Calu3 (cell line): ENCODE data around the gene SPOCK1. TPM values are rescaled to one million over a fixed set of nuclear protein-coding genes. Genes with fewer than 3 reads are reported as not detected.
A peak's percentile ranks its signal among the peaks of the same experiment; 100 is the strongest.

Experiments
- BruUV-seq: library from RNA; stranded (reverse); fragments of 400-500 nt; replicated peaks from 2 replicates; lab custom pipeline; 2021; lab: Mats Ljungman, UMichigan
- CTCF ChIA-PET: fragments of 300-600 bp; sonication (Branson Sonifier 250); formaldehyde crosslinking; loops from one replicate; lab custom pipeline; 2022; ENCODE audit warnings: antibody characterized with exemption; lab: Charles Lee
- DNase-seq: peaks from one replicate; pipeline ENCODE4 v3.0.0; 2022
- H3K27ac Mint-ChIP-seq: one replicate; pipeline ENCODE4 v1.8.0; 2022; ENCODE audit warnings: mixed read lengths; ENCODE audit not compliant: unreplicated experiment
- H3K27me3 Mint-ChIP-seq: one replicate; pipeline ENCODE4 v1.8.0; 2022; ENCODE audit warnings: mixed read lengths; ENCODE audit not compliant: unreplicated experiment
- H3K36me3 Mint-ChIP-seq: one replicate; pipeline ENCODE4 v1.8.0; 2022; ENCODE audit warnings: mild to moderate bottlenecking, moderate library complexity, mixed read lengths; ENCODE audit not compliant: insufficient read depth, unreplicated experiment
- H3K4me1 Mint-ChIP-seq: one replicate; pipeline ENCODE4 v1.8.0; 2022; ENCODE audit warnings: mild to moderate bottlenecking, low read depth, mixed read lengths; ENCODE audit not compliant: unreplicated experiment
- H3K4me3 Mint-ChIP-seq: one replicate; pipeline ENCODE4 v1.8.0; 2022; ENCODE audit warnings: mild to moderate bottlenecking, low read depth, moderate library complexity, mixed read lengths; ENCODE audit not compliant: unreplicated experiment
- H3K9me3 Mint-ChIP-seq: one replicate; pipeline ENCODE4 v1.8.0; 2022; ENCODE audit warnings: low read depth, mixed read lengths; ENCODE audit not compliant: unreplicated experiment
- intact Hi-C: fragments of 100-400 bp; cut with micrococcal nuclease; formaldehyde crosslinking; loops from one replicate; pipeline ENCODE4 v1.10.0; 2022; ENCODE audit not compliant: unreplicated experiment
- total RNA-seq: library from RNA; stranded (reverse); gene quantifications from 2 replicates; pipeline ENCODE4 v1.2.3, GENCODE V29; 2022
- TF ChIP-seq, protein P1 (sequence below): fragments of 200-600 bp; IDR thresholded peaks from one replicate; pipeline ENCODE4 v1.8.0; 2022; ENCODE audit warnings: antibody characterized with exemption; ENCODE audit not compliant: unreplicated experiment

The SPOCK1 gene
- total RNA-seq, 1 experiment from 2014 or later: 3.2 TPM

DNA sequence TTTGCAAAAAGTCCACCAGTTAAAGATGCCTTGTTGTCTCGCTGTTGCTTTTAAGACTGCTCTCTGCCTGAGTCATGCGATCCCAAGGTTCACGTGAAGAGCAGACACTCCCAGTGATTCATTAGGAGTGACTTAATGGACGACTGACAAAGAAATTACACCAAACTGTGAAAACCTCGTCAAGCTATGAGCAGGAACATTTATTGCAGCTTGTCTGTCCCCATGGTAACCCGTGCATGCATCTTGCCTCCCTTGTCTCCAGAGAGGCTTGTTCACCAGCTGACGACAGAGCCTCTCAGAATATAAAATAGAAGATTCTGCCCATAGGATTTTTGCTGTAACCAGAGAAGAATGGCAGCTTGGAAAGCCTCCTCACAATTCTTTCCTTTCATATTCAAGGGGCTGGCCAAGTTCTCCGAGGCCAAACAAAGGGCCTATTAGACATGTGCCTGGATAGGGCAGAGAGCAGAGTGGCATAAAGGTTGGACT, 352.7 kb downstream of the SPOCK1 start:
- peaks cover 20% of the 10 kb centered on the region for H3K36me3 Mint-ChIP-seq
- H3K27me3 Mint-ChIP-seq: no peaks in the 10 kb centered on the region
- BruUV-seq: no TSS peak
- CTCF ChIA-PET: interaction anchor here (0.8 to 1.0 kb wide), 2 partner anchors 71 kb away, joined by 4 to 5 read pairs; no protein-coding TSS in a partner anchor
- H3K9me3 Mint-ChIP-seq: no peaks in the 10 kb centered on the region
- TF ChIP-seq, protein P1, sequence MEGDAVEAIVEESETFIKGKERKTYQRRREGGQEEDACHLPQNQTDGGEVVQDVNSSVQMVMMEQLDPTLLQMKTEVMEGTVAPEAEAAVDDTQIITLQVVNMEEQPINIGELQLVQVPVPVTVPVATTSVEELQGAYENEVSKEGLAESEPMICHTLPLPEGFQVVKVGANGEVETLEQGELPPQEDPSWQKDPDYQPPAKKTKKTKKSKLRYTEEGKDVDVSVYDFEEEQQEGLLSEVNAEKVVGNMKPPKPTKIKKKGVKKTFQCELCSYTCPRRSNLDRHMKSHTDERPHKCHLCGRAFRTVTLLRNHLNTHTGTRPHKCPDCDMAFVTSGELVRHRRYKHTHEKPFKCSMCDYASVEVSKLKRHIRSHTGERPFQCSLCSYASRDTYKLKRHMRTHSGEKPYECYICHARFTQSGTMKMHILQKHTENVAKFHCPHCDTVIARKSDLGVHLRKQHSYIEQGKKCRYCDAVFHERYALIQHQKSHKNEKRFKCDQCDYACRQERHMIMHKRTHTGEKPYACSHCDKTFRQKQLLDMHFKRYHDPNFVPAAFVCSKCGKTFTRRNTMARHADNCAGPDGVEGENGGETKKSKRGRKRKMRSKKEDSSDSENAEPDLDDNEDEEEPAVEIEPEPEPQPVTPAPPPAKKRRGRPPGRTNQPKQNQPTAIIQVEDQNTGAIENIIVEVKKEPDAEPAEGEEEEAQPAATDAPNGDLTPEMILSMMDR: no peak
- DNase-seq: peak; percentile 69
- H3K4me3 Mint-ChIP-seq: peak overlapping the region; percentile 31
- H3K4me1 Mint-ChIP-seq: peaks cover 48% of the 10 kb centered on the region
- intact Hi-C loops: loop anchor here (2.0 kb wide), 1 partner anchor 68 kb away; no protein-coding TSS in a partner anchor
- peak overlapping the region; percentile 96 for H3K27ac Mint-ChIP-seq

DNA sequence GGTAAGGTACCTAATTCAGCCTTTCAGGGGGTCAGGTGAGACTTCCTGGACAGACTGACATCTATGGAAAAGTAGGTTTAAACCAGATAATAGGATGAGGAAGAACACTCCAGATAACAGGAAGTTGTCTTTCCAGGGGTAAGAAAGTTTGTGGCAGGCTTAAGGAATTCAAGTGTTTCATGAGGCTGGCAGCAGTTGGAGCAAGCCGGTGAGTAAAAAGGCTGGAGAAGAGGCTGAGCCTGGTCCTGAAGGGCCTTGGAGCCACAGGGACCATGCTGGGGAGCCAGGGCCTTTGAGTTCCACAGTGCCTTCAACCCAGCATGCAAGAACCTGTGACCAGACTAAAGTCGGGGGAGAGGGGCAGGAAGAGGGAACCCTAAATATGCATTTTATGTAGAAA, 353.4 kb downstream of the SPOCK1 start:
- TSS peak; percentile 84 for BruUV-seq
- Mint-ChIP-seq H3K27me3 (no peaks in the 10 kb centered on the region), H3K27ac (peak overlapping the region; percentile 96), H3K4me3 (peak overlapping the region; percentile 7), H3K36me3 (peaks cover 20% of the 10 kb centered on the region), H3K9me3 (no peaks in the 10 kb centered on the region), H3K4me1 (peaks cover 48% of the 10 kb centered on the region)
- CTCF ChIA-PET: interaction anchor here (0.8 to 1.0 kb wide), 2 partner anchors 71 to 72 kb away, joined by 4 to 5 read pairs; no protein-coding TSS in a partner anchor
- intact Hi-C loops: loop anchor here (2.0 kb wide), 1 partner anchor 69 kb away; no protein-coding TSS in a partner anchor
- TF ChIP-seq, protein P1: no peak
- no peak for DNase-seq

DNA sequence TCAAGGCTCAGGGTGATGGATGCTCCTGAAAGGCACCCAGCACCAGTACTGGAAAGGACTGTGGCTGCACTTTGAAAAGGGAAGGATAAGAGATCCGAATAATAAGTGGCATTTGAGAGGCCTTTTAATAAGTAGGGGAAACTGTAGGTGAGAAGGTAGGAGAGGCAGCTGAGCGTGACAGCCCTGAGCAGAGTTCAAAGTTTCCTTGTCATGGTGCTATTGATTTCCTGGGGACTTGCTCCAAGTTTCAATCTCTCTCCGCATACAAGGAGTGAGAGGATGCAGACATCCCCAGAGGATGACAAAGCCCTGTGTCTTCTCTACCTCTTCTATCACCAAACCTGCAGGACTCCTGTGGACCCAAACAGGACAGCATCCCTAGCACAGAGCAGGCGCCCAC, 354.5 kb downstream of the SPOCK1 start:
- H3K4me3 Mint-ChIP-seq: no peak overlapping the region
- intact Hi-C loops: no loop called here
- H3K27ac Mint-ChIP-seq: peak overlapping the region; percentile 96
- peak; percentile 35 for DNase-seq
- peaks cover 48% of the 10 kb centered on the region for H3K4me1 Mint-ChIP-seq
- no peaks in the 10 kb centered on the region for H3K27me3 Mint-ChIP-seq
- CTCF ChIA-PET: interaction anchor here (0.7 kb wide), 1 partner anchor 70 kb away, joined by 3 read pairs; no protein-coding TSS in a partner anchor
- BruUV-seq: no TSS peak
- H3K36me3 Mint-ChIP-seq: peaks cover 20% of the 10 kb centered on the region
- TF ChIP-seq, protein P1: no peak
- H3K9me3 Mint-ChIP-seq: no peaks in the 10 kb centered on the region

GRCh38 chr5:137142764-137143605, 356.1 kb downstream of the SPOCK1 start:
- intact Hi-C loops: no loop called here
- peak overlapping the region; percentile 53 for H3K27ac Mint-ChIP-seq
- TF ChIP-seq, protein P1: no peak
- DNase-seq: peak; percentile 60
- no peak overlapping the region for H3K4me3 Mint-ChIP-seq
- H3K36me3 Mint-ChIP-seq: peaks cover 20% of the 10 kb centered on the region
- no TSS peak for BruUV-seq
- CTCF ChIA-PET: interaction anchor here (1.2 to 1.9 kb wide), 4 partner anchors 10 to 75 kb away, joined by 3 to 13 read pairs (median 6); no protein-coding TSS in a partner anchor
- no peaks in the 10 kb centered on the region for H3K27me3 Mint-ChIP-seq
- H3K4me1 Mint-ChIP-seq: peaks cover 48% of the 10 kb centered on the region
- no peaks in the 10 kb centered on the region for H3K9me3 Mint-ChIP-seq
